ENCODE measurements around the gene MTMR8. TPM values are rescaled to one million over a fixed set of nuclear protein-coding genes. Genes with fewer than 3 reads are reported as not detected.

MTMR8 gene
- total RNA-seq, 2 donors from 2014 or later: 0.82 to 1.8 TPM

DNA sequence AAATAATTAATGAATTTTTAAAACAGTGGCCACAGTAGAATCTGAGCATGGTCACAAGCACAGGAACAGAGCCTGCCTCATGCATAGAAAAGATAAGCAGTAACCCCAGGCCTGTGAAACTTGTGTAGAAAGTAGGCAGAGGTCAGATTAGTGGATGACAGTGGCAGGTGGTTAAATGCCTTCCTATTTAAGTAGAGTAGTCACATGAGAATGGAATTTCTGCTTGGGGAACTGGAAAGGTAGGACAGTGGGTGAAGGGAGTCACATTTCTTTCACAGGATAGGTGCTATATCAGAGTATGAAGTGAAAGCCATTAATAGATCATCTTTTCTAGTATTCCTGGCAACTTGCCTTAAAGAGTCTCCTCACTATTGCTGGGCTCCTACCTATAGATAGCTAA is 130.0 kb downstream of the MTMR8 start:
- TF ChIP-seq POLR2AphosphoS5 (IDR thresholded peaks at IDR 0.05) (no peak), POLR2A (IDR thresholded peaks at IDR 0.05) (no peak), CTCF (IDR thresholded peaks at IDR 0.05) (no peak)
- DNase-seq (ENCODE audit: low spot score): no peak
- H3K9me3 ChIP-seq: no peaks in the 10 kb centered on the region
- H3K4me1 ChIP-seq (replicated peaks): no peaks in the 10 kb centered on the region
- no peak overlapping the region for H3K27ac ChIP-seq
- H3K27me3 ChIP-seq (replicated peaks; ENCODE audit: insufficient read depth): no peaks in the 10 kb centered on the region
- intact Hi-C loops (cut with DNase I): no loop called here
- no peak overlapping the region for H3K4me3 ChIP-seq
- no peaks in the 10 kb centered on the region for H3K36me3 ChIP-seq

GRCh38 chrX:64230123-64230970 is 164.9 kb downstream of the MTMR8 start, which contains the start of gene ASB12:
Gene ASB12, minus strand, starts transcription at chrX:64230607. Its CDS starts 4,957 bp downstream, at chrX:64225650.
- Histone ChIP-seq H3K27ac (no peak within 1 kb of the TSS), H3K4me1 (replicated peaks) (no peaks in the 10 kb centered on the region), H3K9me3 (no peaks in the 10 kb centered on the region), H3K36me3 (no peaks in the 10 kb centered on the region), H3K4me3 (no peak within 1 kb of the TSS), H3K27me3 (replicated peaks; ENCODE audit: insufficient read depth) (no peaks in the 10 kb centered on the region)
- no peak for TF ChIP-seq POLR2A (IDR thresholded peaks at IDR 0.05)
- no peak for TF ChIP-seq CTCF (IDR thresholded peaks at IDR 0.05)
- no peak for TF ChIP-seq POLR2AphosphoS5 (IDR thresholded peaks at IDR 0.05)
- DNase-seq (ENCODE audit: low spot score): no peak
- WGBS: 74% methylated on average over 13 of the region's 17 CpGs
- intact Hi-C loops (cut with DNase I): no loop called here

DNA sequence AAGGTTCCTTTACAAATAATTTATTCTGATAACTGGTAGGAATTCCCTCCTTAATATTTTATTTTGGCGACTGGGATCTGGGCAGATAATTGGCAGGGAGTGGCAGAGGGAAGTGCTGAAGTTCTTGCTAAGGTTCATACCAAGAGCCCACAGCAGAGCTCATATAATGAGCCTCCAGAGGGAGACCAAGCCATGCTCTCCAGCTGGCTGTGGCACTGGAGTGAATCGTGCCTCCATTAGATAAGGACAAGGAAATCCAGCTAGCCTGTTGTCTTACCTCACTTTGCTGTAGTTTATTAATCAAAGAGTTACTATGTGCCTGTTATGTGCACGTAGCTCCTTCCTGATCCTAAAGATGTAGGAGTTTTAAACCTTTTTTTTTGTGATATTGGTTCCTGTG is 166.1 kb downstream of the MTMR8 start:
- no peak for TF ChIP-seq POLR2A (IDR thresholded peaks at IDR 0.05)
- no peak for TF ChIP-seq CTCF (IDR thresholded peaks at IDR 0.05)
- TF ChIP-seq POLR2AphosphoS5 (IDR thresholded peaks at IDR 0.05): no peak
- WGBS: 20% methylated on average over 3 of the region's 3 CpGs
- H3K27ac ChIP-seq: no peak overlapping the region
- H3K4me1 ChIP-seq (replicated peaks): no peaks in the 10 kb centered on the region
- H3K4me3 ChIP-seq: no peak overlapping the region
- intact Hi-C loops (cut with DNase I): no loop called here
- H3K27me3 ChIP-seq (replicated peaks; ENCODE audit: insufficient read depth): no peaks in the 10 kb centered on the region
- H3K9me3 ChIP-seq: no peaks in the 10 kb centered on the region
- DNase-seq (ENCODE audit: low spot score): no peak
- H3K36me3 ChIP-seq: no peaks in the 10 kb centered on the region

Other genes with a start within 250 kb of the MTMR8 start
- 1 to 10 TPM; 3.1 to 5.4 TPM for gene AMER1, start 189.7 kb downstream of the MTMR8 start, total RNA-seq
- gene ASB12, start 164.8 kb downstream of the MTMR8 start, total RNA-seq: not detected

Data from prostate gland (tissue), 2 donors.